CD8-positive, alpha-beta memory T cell (primary cell): ENCODE results near the gene ADCK1. TPM values are rescaled to one million over a fixed set of nuclear protein-coding genes. Genes with fewer than 3 reads are reported as not detected.
"Not testable (repeated sequence)": the region's sequence is repeated elsewhere in the genome, so short reads cannot be mapped to it uniquely, and the experiment has no call there.

Experiments used
- CTCF ChIA-PET: fragments of 350-600 bp; sonication (Branson Sonifier 250); formaldehyde crosslinking; loops from one replicate; lab custom pipeline; 2021; ENCODE audit warnings: antibody characterized with exemption; lab: Charles Lee
- POLR2A ChIA-PET: fragments of 350-600 bp; sonication (Branson Sonifier 250); formaldehyde crosslinking; loops from one replicate; lab custom pipeline; 2021; ENCODE audit warnings: antibody characterized with exemption; lab: Charles Lee
- DNase-seq, 5 donors: peaks; one replicate each; pipeline versions ENCODE4 v3.0.0 to v3.0.0-alpha.2; 2020 to 2022; ENCODE audit warnings: mixed read lengths in 1 of 5
- H3K27ac ChIP-seq: one replicate; pipeline ENCODE4 v1.7.0; 2013; ENCODE audit warnings: low read depth, mild to moderate bottlenecking, low read length, moderate library complexity
- H3K27me3 ChIP-seq: 2 replicates; pipeline ENCODE4 v1.7.0; 2013; ENCODE audit warnings: low read length, mild to moderate bottlenecking; ENCODE audit not compliant: insufficient read depth, poor library complexity, severe bottlenecking
- H3K36me3 ChIP-seq: 2 replicates; pipeline ENCODE4 v1.7.0; 2013; ENCODE audit warnings: mild to moderate bottlenecking, low read length, moderate library complexity; ENCODE audit not compliant: insufficient read depth
- H3K4me1 ChIP-seq: 2 replicates; pipeline ENCODE4 v1.7.0; 2013; ENCODE audit warnings: mild to moderate bottlenecking, low read length, moderate library complexity; ENCODE audit not compliant: insufficient read depth
- H3K4me3 ChIP-seq: 2 replicates; pipeline ENCODE4 v1.7.0; 2013; ENCODE audit warnings: mild to moderate bottlenecking, low read length
- H3K9me3 ChIP-seq: 2 replicates; pipeline ENCODE4 v1.7.0; 2013; ENCODE audit warnings: mild to moderate bottlenecking, low read length
- H3K27ac Mint-ChIP-seq, 8 donors: one replicate each; pipeline ENCODE4 v1.8.0; 2020 to 2021; ENCODE audit warnings: mixed read lengths in 8 of 8, mild to moderate bottlenecking in 6 of 8, inconsistent platforms in 3 of 8, moderate library complexity in 3 of 8
- H3K27me3 Mint-ChIP-seq, 2 donors: one replicate each; pipeline ENCODE4 v1.8.0; 2020 to 2021; ENCODE audit warnings: mixed read lengths in 2 of 2, mild to moderate bottlenecking in 1 of 2, moderate library complexity in 1 of 2
- H3K36me3 Mint-ChIP-seq, 3 donors: one replicate each; pipeline ENCODE4 v1.8.0; 2020 to 2021; ENCODE audit warnings: mixed read lengths in 3 of 3, inconsistent platforms in 1 of 3, mild to moderate bottlenecking in 1 of 3
- H3K4me1 Mint-ChIP-seq, 3 donors: one replicate each; pipeline ENCODE4 v1.8.0; 2020 to 2021; ENCODE audit warnings: mixed read lengths in 3 of 3, inconsistent platforms in 1 of 3, mild to moderate bottlenecking in 1 of 3
- H3K4me3 Mint-ChIP-seq, 7 donors: one replicate each; pipeline ENCODE4 v1.8.0; 2020 to 2021; ENCODE audit warnings: mixed read lengths in 7 of 7, mild to moderate bottlenecking in 6 of 7, moderate library complexity in 4 of 7, inconsistent platforms in 2 of 7
- H3K9me3 Mint-ChIP-seq, 5 donors: one replicate each; pipeline ENCODE4 v1.8.0; 2020 to 2022; ENCODE audit warnings: mixed read lengths in 5 of 5, mild to moderate bottlenecking in 3 of 5, moderate library complexity in 2 of 5, inconsistent platforms in 1 of 5
- polyA plus RNA-seq: library from polyadenylated mRNA; unstranded; fragments of 300-500 nt; fragmentation: Illumina TruSeq; gene quantifications from one replicate; pipeline ENCODE4 v1.2.3, GENCODE V29; 2021
- total RNA-seq, 2 experiments: library from RNA; stranded (reverse); gene quantifications; one replicate each; pipeline ENCODE4 v1.2.3, GENCODE V29; 2021

ADCK1 gene
- total and polyA plus RNA-seq, 3 experiments from 2014 or later = 4.2 to 7.5 (median 5.9) TPM

- H3K4me3 ChIP-seq = no peak overlapping the region
- H3K9me3 ChIP-seq = no peaks in the 10 kb centered on the region
- H3K36me3 Mint-ChIP-seq = peaks cover 11 to 30% (median 19%) of the 10 kb centered on the region in 3 donors
- peaks cover 4 to 6% (median 5%) of the 10 kb centered on the region in 3 donors for H3K4me1 Mint-ChIP-seq
- H3K27ac Mint-ChIP-seq = no peak overlapping the region
- POLR2A ChIA-PET = no interaction called here
- CTCF ChIA-PET = no interaction called here
- H3K27me3 Mint-ChIP-seq = peaks cover 0 to 2% of the 10 kb centered on the region in 2 donors
- no peak overlapping the region for H3K27ac ChIP-seq
- H3K27me3 ChIP-seq = no peaks in the 10 kb centered on the region
- no peak for DNase-seq
- peaks cover 0 to 5% (median 0%) of the 10 kb centered on the region in 5 donors for H3K9me3 Mint-ChIP-seq
- H3K4me3 Mint-ChIP-seq = no peak overlapping the region
- no peaks in the 10 kb centered on the region for H3K36me3 ChIP-seq
- H3K4me1 ChIP-seq = no peaks in the 10 kb centered on the region
These were observed 110.0 kb downstream of the ADCK1 start for GRCh38 chr14:77909911-77910310.

DNA sequence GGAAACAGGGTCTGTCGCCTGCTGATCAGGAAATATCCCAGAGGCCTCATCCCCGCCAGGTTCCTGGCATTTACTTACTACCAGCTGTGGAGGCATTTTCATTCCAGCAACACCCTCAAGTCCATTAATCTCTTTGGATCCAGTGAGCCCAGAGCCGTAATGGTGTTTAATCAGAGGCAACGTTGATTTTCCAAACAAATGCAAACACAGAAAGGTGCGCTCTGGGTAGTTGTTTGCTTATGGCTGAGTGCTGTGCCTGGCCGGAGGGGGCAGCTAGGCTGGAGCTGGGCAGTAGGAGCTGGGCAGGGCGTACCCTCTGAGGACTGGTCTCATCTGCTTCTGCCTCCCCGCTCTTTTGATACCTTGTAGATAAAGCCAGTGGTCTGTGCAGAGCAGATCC lies 110.6 kb downstream of the ADCK1 start:
- Mint-ChIP-seq H3K27me3 (peaks cover 0 to 2% of the 10 kb centered on the region in 2 donors), H3K27ac (peak overlapping the region in 1 of 8 donors; percentile 51), H3K4me3 (no peak overlapping the region), H3K4me1 (peaks cover 4 to 6% (median 5%) of the 10 kb centered on the region in 3 donors), H3K36me3 (peaks cover 11 to 33% (median 19%) of the 10 kb centered on the region in 3 donors), H3K9me3 (peaks cover 0 to 5% (median 0%) of the 10 kb centered on the region in 5 donors)
- ChIA-PET CTCF (no interaction called here), POLR2A (no interaction called here)
- H3K36me3 ChIP-seq = no peaks in the 10 kb centered on the region
- H3K4me1 ChIP-seq = no peaks in the 10 kb centered on the region
- no peak for DNase-seq
- H3K9me3 ChIP-seq = no peaks in the 10 kb centered on the region
- no peak overlapping the region for H3K4me3 ChIP-seq
- H3K27me3 ChIP-seq = no peaks in the 10 kb centered on the region
- no peak overlapping the region for H3K27ac ChIP-seq

DNA sequence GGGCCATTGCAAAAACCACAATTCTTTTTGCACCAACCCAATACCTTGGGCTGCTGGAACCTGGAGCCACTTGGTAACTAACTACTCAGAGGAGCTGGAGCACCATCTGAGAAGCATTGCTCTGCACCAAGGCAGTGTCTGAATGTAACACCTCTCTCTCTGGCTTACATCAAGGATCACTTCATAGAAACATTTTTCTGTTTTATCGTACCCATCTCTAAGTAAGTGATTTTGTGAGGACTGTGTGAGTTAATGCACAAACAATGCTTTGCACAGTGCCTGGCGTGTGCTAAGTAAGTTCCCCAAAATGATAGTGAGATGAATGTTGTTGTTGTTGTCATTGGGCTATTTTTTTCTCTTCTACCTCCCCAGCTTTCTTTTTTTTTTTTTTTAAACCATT lies 111.4 kb downstream of the ADCK1 start:
- Histone ChIP-seq H3K27me3 (no peaks in the 10 kb centered on the region), H3K36me3 (no peaks in the 10 kb centered on the region), H3K9me3 (no peaks in the 10 kb centered on the region), H3K4me3 (no peak overlapping the region), H3K27ac (no peak overlapping the region), H3K4me1 (no peaks in the 10 kb centered on the region)
- H3K9me3 Mint-ChIP-seq = peaks cover 0 to 2% (median 0%) of the 10 kb centered on the region in 5 donors
- no peak for DNase-seq
- H3K27me3 Mint-ChIP-seq = peaks cover 0 to 2% of the 10 kb centered on the region in 2 donors
- peaks cover 6 to 27% (median 15%) of the 10 kb centered on the region in 3 donors for H3K36me3 Mint-ChIP-seq
- POLR2A ChIA-PET = no interaction called here
- H3K4me3 Mint-ChIP-seq = no peak overlapping the region
- H3K27ac Mint-ChIP-seq = no peak overlapping the region
- CTCF ChIA-PET = no interaction called here
- H3K4me1 Mint-ChIP-seq = peaks cover 4 to 6% (median 5%) of the 10 kb centered on the region in 3 donors

- POLR2A ChIA-PET = no interaction called here
- H3K27ac Mint-ChIP-seq = no peak overlapping the region
- H3K27me3 Mint-ChIP-seq = peaks cover 0 to 2% of the 10 kb centered on the region in 2 donors
- H3K36me3 Mint-ChIP-seq = peaks cover 5 to 26% (median 11%) of the 10 kb centered on the region in 3 donors
- H3K4me3 Mint-ChIP-seq = no peak overlapping the region
- no peaks in the 10 kb centered on the region for H3K4me1 ChIP-seq
- H3K9me3 Mint-ChIP-seq = no peaks in the 10 kb centered on the region
- H3K27me3 ChIP-seq = no peaks in the 10 kb centered on the region
- CTCF ChIA-PET = no interaction called here
- H3K9me3 ChIP-seq = no peaks in the 10 kb centered on the region
- peak overlapping the region; percentile 64 for H3K27ac ChIP-seq
- DNase-seq = no peak
- H3K4me1 Mint-ChIP-seq = peaks cover 4 to 6% (median 5%) of the 10 kb centered on the region in 3 donors
- H3K4me3 ChIP-seq = no peak overlapping the region
- no peaks in the 10 kb centered on the region for H3K36me3 ChIP-seq
These were observed 113.0 kb downstream of the ADCK1 start for GRCh38 chr14:77912754-77913556.

DNA sequence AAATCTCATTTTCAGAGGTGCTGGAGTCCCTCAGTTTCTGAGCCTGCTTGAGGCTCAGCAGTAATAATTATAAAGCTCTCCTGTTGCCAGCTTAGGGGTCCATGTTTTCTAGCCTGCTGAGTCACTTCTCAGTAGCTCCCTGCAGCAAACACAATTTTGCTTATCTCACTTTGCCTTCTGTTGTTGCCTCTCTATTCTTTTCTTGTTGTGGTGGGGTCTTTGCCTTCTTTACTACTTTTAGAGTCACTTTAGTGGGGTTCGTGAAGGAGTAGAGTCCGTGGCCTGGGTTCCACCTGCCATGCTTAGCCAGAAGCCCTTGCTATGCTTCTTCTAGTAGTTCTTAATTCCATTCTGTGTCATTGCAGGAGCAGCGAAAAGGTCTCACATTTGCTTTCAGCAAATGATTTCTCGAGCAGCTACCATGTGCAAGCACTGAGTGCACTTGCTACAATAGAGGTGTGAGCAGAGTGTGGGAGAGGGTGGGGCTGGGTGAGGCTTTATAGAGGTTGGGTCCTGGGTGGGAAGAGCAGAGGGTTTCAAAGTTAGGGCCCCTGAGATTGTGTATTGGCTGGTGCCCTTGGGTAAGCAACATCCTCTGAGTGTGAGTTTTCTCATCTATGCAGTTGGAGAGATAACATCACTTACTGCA lies 114.3 kb downstream of the ADCK1 start:
- no peaks in the 10 kb centered on the region for H3K9me3 ChIP-seq
- ChIA-PET CTCF (no interaction called here), POLR2A (no interaction called here)
- Mint-ChIP-seq H3K27me3 (no peaks in the 10 kb centered on the region), H3K9me3 (no peaks in the 10 kb centered on the region), H3K4me3 (no peak overlapping the region), H3K27ac (peak overlapping the region in 1 of 8 donors; percentile 49), H3K36me3 (peaks cover 6 to 18% (median 10%) of the 10 kb centered on the region in 3 donors), H3K4me1 (no peaks in the 10 kb centered on the region)
- no peak overlapping the region for H3K4me3 ChIP-seq
- no peak for DNase-seq
- no peaks in the 10 kb centered on the region for H3K4me1 ChIP-seq
- H3K27me3 ChIP-seq = no peaks in the 10 kb centered on the region
- H3K36me3 ChIP-seq = no peaks in the 10 kb centered on the region
- peak overlapping the region; percentile 64 for H3K27ac ChIP-seq

GRCh38 chr14:77915390-77915789 lies 115.5 kb downstream of the ADCK1 start:
- H3K4me1 Mint-ChIP-seq, CTCF ChIA-PET, H3K27me3 Mint-ChIP-seq, H3K9me3 ChIP-seq, H3K27ac ChIP-seq, H3K9me3 Mint-ChIP-seq, DNase-seq, H3K27me3 ChIP-seq, POLR2A ChIA-PET, H3K27ac Mint-ChIP-seq, H3K4me1 ChIP-seq, H3K4me3 Mint-ChIP-seq, H3K4me3 ChIP-seq, H3K36me3 ChIP-seq: not testable (repeated sequence)
- H3K36me3 Mint-ChIP-seq = peaks cover 4 to 30% (median 10%) of the 10 kb centered on the region in 3 donors

- ChIA-PET CTCF (no interaction called here), POLR2A (no interaction called here)
These were observed 117.7 kb downstream of the ADCK1 start for GRCh38 chr14:77917491-77918201.

More at GRCh38 chr14:77917491-77918201, 117.7 kb downstream of the ADCK1 start:
- H3K9me3 ChIP-seq = no peaks in the 10 kb centered on the region
- Mint-ChIP-seq H3K27ac (no peak overlapping the region), H3K4me1 (no peaks in the 10 kb centered on the region), H3K36me3 (peaks cover 4 to 34% (median 7%) of the 10 kb centered on the region in 3 donors), H3K9me3 (peaks cover 0 to 4% (median 0%) of the 10 kb centered on the region in 5 donors), H3K27me3 (no peaks in the 10 kb centered on the region), H3K4me3 (no peak overlapping the region)
- H3K4me3 ChIP-seq = no peak overlapping the region
- no peaks in the 10 kb centered on the region for H3K27me3 ChIP-seq
- no peaks in the 10 kb centered on the region for H3K4me1 ChIP-seq
- no peaks in the 10 kb centered on the region for H3K36me3 ChIP-seq
- no peak for DNase-seq
- peak overlapping the region; percentile 22 for H3K27ac ChIP-seq
